ENCODE results near the gene USH2A.
"Not testable (repeated sequence)": the region's sequence is repeated elsewhere in the genome, so short reads cannot be mapped to it uniquely, and the experiment has no call there.

The USH2A gene

DNA sequence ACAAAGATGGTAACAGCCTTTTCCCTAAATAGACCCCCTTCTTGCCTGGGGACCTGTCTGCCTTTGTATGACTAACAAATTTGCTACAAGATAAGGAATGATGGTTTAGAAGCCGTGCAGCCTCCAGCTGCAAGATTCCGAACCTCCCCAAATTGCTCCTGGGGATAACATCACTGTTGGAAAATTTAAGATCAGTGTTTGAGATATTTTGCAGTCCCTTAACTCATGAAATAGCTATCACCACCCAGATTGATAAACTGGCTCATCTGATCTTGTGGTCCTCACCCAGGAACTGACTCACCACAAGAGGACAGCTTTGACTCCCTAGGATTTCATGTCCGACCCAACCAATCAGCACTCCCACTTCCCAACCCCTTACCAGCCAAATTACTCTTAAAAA, 254.7 kb downstream of the USH2A start:
- TF ChIP-seq, protein P1, sequence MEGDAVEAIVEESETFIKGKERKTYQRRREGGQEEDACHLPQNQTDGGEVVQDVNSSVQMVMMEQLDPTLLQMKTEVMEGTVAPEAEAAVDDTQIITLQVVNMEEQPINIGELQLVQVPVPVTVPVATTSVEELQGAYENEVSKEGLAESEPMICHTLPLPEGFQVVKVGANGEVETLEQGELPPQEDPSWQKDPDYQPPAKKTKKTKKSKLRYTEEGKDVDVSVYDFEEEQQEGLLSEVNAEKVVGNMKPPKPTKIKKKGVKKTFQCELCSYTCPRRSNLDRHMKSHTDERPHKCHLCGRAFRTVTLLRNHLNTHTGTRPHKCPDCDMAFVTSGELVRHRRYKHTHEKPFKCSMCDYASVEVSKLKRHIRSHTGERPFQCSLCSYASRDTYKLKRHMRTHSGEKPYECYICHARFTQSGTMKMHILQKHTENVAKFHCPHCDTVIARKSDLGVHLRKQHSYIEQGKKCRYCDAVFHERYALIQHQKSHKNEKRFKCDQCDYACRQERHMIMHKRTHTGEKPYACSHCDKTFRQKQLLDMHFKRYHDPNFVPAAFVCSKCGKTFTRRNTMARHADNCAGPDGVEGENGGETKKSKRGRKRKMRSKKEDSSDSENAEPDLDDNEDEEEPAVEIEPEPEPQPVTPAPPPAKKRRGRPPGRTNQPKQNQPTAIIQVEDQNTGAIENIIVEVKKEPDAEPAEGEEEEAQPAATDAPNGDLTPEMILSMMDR (conservative IDR thresholded peaks at IDR 0.05; ENCODE audit: low read depth, low read length), result no peak
- H3K4me3 ChIP-seq (ENCODE audit: low read length), result no peak overlapping the region
- no peak for DNase-seq (ENCODE audit: low read depth)

- H3K4me3 ChIP-seq (ENCODE audit: low read length), result no peak overlapping the region
- no peak for DNase-seq (ENCODE audit: low read depth)
- TF ChIP-seq, protein P1 (conservative IDR thresholded peaks at IDR 0.05; ENCODE audit: low read depth, low read length), result no peak
These were observed 269.2 kb downstream of the USH2A start for GRCh38 chr1:216154063-216154462.

GRCh38 chr1:216153130-216153529, 270.1 kb downstream of the USH2A start:
- no peak for DNase-seq (ENCODE audit: low read depth)
- TF ChIP-seq, protein P1 (conservative IDR thresholded peaks at IDR 0.05; ENCODE audit: low read depth, low read length), result no peak
- no peak overlapping the region for H3K4me3 ChIP-seq (ENCODE audit: low read length)

DNA sequence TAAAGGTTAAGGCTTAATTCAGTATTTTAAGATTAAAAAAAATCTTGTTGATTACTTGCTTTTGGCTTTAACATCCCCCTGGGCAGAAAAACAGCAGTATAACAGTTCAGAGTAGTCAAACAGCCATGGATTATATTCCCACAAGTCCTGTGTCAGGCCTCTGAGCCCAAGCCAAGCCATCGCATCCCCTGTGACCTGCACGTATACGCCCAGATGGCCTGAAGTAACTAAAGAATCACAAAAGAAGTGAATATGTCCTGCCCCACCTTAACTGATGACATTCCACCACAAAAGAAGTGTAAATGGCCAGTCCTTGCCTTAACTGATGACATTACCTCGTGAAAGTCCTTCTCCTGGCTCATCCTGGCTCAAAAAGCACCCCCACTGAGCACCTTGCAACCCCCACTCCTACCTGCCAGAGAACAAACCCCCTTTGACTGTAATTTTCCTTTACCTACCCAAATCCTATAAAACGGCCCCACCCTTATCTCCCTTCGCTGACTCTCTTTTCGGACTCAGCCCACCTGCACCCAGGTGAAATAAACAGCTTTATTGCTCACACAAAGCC, 277.7 kb downstream of the USH2A start:
- H3K4me3 ChIP-seq (ENCODE audit: low read length); DNase-seq (ENCODE audit: low read depth): not testable (repeated sequence)

DNA sequence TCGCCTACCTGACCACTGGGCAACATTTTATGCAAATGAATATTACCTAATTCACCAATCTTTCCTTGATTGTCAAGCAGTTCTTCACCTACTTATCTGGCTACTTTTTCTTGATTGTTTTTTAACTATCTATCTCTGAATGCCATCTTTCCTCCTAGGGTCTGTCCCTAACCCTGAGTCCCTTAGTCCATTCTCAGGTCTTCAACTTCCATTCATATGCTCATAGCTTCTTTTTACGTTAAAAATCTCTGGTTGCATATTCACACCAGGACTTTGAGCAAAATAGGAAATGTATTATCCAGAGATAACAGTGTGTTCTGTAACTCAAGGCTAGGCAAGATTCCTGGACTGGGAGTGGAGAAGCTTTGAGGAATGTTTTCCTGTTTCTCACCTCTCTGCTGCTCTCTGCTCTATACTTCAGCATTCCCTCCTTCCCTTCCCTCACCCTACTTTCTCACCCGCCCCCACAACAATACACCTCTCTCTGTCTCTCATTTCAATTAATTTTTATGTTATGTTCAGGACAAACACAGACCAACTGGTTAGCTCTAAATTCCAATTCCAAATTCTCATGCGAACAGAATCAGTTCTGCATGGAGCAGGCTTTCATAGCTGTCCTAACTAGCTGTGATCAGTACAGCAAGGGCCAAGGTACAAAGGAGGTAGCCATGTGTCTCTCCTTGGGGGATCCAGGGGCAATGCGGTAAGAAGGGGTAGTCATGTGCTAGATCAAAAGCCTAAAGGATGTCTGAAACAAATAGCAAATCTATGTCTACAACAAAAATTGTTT, 278.4 kb downstream of the USH2A start:
- no peak for DNase-seq (ENCODE audit: low read depth)
- TF ChIP-seq, protein P1 (conservative IDR thresholded peaks at IDR 0.05; ENCODE audit: low read depth, low read length), result no peak
- no peak overlapping the region for H3K4me3 ChIP-seq (ENCODE audit: low read length)

DNA sequence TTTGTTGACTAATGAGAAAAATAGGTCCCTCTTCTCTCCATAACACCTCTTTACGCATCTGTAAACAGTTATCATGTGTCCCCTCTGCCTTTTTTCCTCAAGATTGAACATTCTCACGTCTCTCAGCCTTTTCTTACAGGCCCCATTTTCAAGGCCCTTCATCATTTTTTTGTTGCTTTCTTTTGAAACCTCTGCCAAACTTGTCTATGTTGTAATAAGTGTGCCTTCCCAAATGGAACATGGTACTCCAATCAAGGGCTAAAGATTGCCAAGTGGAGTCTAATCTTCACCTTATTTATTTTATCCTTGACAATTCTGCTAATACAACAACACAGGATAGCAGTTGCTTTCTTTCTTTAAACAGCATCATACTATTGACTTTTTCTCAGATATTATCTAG, 280.3 kb downstream of the USH2A start:
- TF ChIP-seq, protein P1 (conservative IDR thresholded peaks at IDR 0.05; ENCODE audit: low read depth, low read length), result no peak
- H3K4me3 ChIP-seq (ENCODE audit: low read length), result no peak overlapping the region
- DNase-seq (ENCODE audit: low read depth), result no peak

- no peak for DNase-seq (ENCODE audit: low read depth)
- H3K4me3 ChIP-seq (ENCODE audit: low read length), result no peak overlapping the region
- TF ChIP-seq, protein P1 (conservative IDR thresholded peaks at IDR 0.05; ENCODE audit: low read depth, low read length), result no peak
These were observed 282.3 kb downstream of the USH2A start for GRCh38 chr1:216140730-216141524.
